ACC112 (cell line): ENCODE results near the gene NHLRC1.

Experiments used
- H2AFZ ChIP-seq: fragments of 200-600 bp; sonication (generic); one replicate; pipeline ENCODE4 v1.6.0; 2017; ENCODE audit warnings: antibody characterized with exemption, low read length; ENCODE audit not compliant: unreplicated experiment
- H3K27ac ChIP-seq: fragments of 200-600 bp; sonication (generic); 2 replicates; pipeline ENCODE4 v1.5.1; 2014; ENCODE audit warnings: low read depth, mild to moderate bottlenecking, antibody characterized with exemption, low read length, moderate library complexity
- H3K27me3 ChIP-seq: fragments of 200-600 bp; sonication (generic); 2 replicates; pipeline ENCODE4 v1.6.1; 2014; ENCODE audit warnings: mild to moderate bottlenecking, antibody characterized with exemption, low read length, moderate library complexity, mixed read lengths; ENCODE audit not compliant: insufficient read depth
- H3K36me3 ChIP-seq: fragments of 200-600 bp; sonication (generic); 2 replicates; pipeline ENCODE4 v1.6.1; 2016; ENCODE audit warnings: mild to moderate bottlenecking, antibody characterized with exemption, low read length, moderate library complexity, mixed read lengths; ENCODE audit not compliant: insufficient read depth
- H3K4me1 ChIP-seq: fragments of 200-600 bp; sonication (generic); one replicate; pipeline ENCODE4 v1.6.1; 2016; ENCODE audit warnings: low read length, mixed read lengths; ENCODE audit not compliant: insufficient read depth, unreplicated experiment, control insufficient read depth
- H3K4me3 ChIP-seq: fragments of 200-600 bp; sonication (generic); 2 replicates; pipeline ENCODE4 v1.5.1; 2014; ENCODE audit warnings: mild to moderate bottlenecking, low read depth, low read length
- H3K79me2 ChIP-seq: fragments of 200-600 bp; sonication (generic); one replicate; pipeline ENCODE4 v1.6.0; 2016; ENCODE audit warnings: low read length; ENCODE audit not compliant: control insufficient read depth, unreplicated experiment, insufficient read depth

Gene NHLRC1

DNA sequence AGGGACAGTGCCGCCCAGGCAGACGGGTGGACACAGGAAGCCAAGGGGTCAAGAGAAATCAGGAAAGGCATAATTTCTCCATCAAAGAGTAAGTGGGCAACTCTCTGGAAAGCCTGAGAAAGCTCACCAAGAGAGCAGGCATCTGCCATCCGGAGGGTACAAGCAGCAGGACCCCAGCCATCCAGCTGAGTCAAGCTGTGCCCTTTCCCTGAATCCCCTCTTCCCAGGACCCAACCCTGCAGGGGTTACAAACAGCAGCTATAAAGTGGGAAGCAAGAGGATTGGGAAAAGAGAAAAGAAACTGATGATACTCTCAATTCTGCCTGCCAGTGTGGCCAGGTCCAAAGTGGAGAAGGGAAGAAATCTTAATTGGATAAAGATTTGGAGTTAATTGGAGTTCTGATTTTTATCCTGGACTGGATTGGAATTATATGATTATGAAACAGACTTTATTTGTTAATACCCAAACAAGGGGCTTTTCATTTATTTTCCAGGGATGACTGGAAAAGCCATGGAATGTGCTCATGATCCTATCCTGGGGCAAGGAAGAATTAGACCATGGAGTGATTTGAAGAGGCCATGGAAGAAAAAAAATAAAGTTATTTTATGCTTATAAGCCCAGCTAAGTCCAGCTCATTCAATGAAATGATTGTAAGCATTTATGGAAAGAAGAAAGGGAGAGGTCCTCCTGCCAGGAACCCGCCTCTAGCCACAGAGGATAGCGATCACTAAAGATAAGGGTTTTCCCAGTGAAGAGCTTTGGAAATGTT, 34.9 kb downstream of the NHLRC1 start:
- H3K36me3 ChIP-seq: no peaks in the 10 kb centered on the region
- H3K4me3 ChIP-seq: no peak overlapping the region
- H3K27ac ChIP-seq: no peak overlapping the region
- no peak overlapping the region for H2AFZ ChIP-seq
- no peaks in the 10 kb centered on the region for H3K4me1 ChIP-seq
- no peaks in the 10 kb centered on the region for H3K27me3 ChIP-seq
- no peaks in the 10 kb centered on the region for H3K79me2 ChIP-seq

DNA sequence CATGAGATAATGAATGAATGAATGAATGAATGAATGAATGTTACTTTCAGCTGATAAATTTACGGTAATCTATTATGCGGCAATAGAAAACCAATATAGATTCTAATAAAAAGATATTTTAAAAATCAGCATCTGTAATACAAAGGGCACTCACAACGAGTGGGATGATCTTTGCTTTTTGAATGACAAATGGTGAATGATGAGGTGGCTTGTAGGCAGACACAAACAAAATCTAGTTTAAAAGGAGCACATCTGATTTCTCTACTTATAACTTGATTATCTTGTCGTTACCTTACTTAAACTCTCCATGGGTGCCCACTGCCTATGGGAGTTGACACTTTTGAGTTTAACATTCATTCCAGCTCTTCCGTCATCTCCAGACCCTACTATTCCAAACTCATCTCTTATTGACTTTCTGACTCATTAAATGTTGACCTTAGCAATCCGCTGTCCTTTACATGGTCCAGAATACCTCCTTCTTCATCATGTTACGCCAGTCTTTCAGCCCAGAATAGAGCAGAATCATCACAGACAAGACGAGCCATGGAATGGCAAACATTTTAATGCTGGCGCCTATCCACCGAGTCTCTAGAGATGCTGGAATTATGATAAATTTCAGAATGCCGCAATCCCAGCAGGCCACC, 41.3 kb downstream of the NHLRC1 start:
- Histone ChIP-seq H3K36me3 (no peaks in the 10 kb centered on the region), H3K4me1 (peaks cover 5% of the 10 kb centered on the region), H3K27ac (no peak overlapping the region), H3K79me2 (no peaks in the 10 kb centered on the region), H2AFZ (peak overlapping the region; percentile 59), H3K27me3 (no peaks in the 10 kb centered on the region), H3K4me3 (no peak overlapping the region)

DNA sequence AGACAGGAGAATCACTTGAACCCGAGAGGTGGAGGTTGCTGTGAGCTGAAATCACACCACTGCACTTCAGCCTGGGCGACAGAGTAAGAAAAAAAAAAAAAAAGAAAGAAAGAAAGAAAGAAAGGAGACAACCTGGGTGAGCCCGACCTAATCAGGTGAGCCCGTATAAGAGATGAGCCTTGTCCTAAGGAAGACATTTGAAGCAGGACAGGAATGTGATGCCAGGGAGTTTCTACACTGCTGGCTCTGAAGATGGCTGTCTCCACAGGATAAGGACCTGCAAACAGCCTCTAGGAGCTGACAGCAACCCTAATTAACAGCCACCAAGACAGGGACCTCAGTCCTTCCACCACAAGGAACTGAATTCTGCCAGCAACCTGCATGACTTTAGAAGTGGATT, 41.9 kb downstream of the NHLRC1 start:
- H3K4me1 ChIP-seq: peaks cover 5% of the 10 kb centered on the region
- H2AFZ ChIP-seq: no peak overlapping the region
- H3K27me3 ChIP-seq: no peaks in the 10 kb centered on the region
- no peak overlapping the region for H3K27ac ChIP-seq
- no peaks in the 10 kb centered on the region for H3K36me3 ChIP-seq
- H3K79me2 ChIP-seq: no peaks in the 10 kb centered on the region
- no peak overlapping the region for H3K4me3 ChIP-seq

DNA sequence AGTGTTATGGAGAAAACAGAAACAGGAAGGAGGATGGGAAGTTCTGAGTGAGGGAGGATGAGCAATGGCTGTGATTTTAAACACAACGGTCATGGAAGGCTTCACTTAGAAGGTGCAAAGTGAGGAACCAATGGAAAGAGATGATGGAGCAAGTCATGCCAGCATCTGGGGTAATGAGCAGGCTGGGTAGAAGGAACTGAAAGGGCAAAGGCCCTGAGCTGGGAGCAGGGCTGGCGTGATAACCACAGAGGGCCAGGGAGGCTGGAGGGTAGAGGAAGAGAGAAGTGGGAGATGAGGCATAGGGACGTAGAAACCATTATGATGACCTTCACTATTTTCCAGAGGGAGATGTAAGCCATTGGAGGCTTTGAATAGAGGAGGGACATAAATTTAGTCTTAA, 43.6 kb downstream of the NHLRC1 start:
- Histone ChIP-seq H3K79me2 (no peaks in the 10 kb centered on the region), H3K4me1 (peaks cover 5% of the 10 kb centered on the region), H3K36me3 (no peaks in the 10 kb centered on the region), H3K4me3 (no peak overlapping the region), H2AFZ (no peak overlapping the region), H3K27ac (no peak overlapping the region), H3K27me3 (no peaks in the 10 kb centered on the region)

DNA sequence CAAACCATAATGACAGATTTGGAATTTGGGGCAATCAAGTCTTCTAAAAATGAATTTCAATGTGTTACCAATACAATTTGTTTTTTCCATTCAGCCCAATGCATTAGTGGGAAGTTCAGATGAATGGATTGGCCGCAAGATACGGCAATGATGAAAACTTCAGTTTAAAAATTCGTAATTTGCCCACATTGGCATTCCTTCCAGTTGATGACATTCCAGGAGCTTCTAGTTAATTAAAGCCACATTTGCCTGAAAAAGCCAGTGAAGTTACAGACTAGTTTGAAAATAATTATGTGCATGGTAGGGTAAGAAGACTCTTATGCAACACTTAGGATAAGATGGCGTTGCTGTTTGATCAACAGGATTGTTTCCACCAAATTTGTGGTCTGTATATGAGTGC, 46.2 kb downstream of the NHLRC1 start:
- Histone ChIP-seq H3K4me3 (no peak overlapping the region), H3K36me3 (no peaks in the 10 kb centered on the region), H3K4me1 (no peaks in the 10 kb centered on the region), H3K27ac (no peak overlapping the region), H3K27me3 (peaks cover 4% of the 10 kb centered on the region), H3K79me2 (no peaks in the 10 kb centered on the region), H2AFZ (no peak overlapping the region)

DNA sequence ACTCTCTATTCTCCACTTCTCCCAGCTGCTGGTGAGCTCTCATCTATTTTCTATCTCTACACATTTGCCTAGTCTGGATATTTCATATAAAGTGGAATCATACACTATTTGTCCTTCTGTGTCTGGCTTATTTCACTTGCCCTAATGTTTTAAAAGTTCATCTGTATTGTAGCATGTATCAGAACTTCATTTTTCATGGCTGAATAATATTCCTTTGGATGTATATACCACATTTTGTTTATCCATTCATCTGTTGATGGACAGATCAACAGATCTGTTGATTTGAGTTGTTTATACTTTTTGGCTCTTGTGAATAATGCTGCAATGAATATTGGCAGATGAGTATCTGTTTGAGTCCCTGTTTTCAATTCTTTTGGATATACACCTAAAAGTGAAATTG, 49.6 kb downstream of the NHLRC1 start:
- no peaks in the 10 kb centered on the region for H3K79me2 ChIP-seq
- H3K27ac ChIP-seq: no peak overlapping the region
- H3K4me1 ChIP-seq: no peaks in the 10 kb centered on the region
- H3K36me3 ChIP-seq: no peaks in the 10 kb centered on the region
- no peak overlapping the region for H3K4me3 ChIP-seq
- peaks cover 4% of the 10 kb centered on the region for H3K27me3 ChIP-seq
- H2AFZ ChIP-seq: no peak overlapping the region

DNA sequence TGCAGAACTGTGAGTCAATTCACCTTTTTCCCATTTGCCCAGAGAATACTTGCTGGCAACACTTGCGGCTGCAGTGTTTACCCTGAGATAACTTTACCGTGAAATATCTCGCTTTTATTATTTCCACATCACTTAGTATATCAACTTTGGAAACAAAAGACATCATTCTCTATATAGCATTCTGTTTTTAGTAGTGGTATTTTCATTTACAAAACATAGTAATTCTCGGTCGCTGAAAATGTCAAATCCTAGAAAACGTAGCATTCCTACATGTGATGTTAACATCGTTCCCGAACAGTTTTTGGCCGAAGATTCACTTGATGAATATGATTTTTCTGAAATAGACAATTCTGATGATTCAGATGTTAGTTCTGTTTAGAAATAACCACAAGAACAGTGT, 52.0 kb downstream of the NHLRC1 start:
- no peaks in the 10 kb centered on the region for H3K79me2 ChIP-seq
- no peak overlapping the region for H3K27ac ChIP-seq
- H3K4me1 ChIP-seq: no peaks in the 10 kb centered on the region
- H3K36me3 ChIP-seq: no peaks in the 10 kb centered on the region
- no peak overlapping the region for H3K4me3 ChIP-seq
- no peak overlapping the region for H2AFZ ChIP-seq
- H3K27me3 ChIP-seq: peaks cover 4% of the 10 kb centered on the region
